ENCODE results near the gene ATP9A. TPM values are rescaled to one million over a fixed set of nuclear protein-coding genes. Genes with fewer than 3 reads are reported as not detected.
A peak's percentile ranks its signal among the peaks of the same experiment; 100 is the strongest.

Gene ATP9A
- total RNA-seq, 1 donor = 69.1 TPM

- H3K4me3 ChIP-seq (ENCODE audit: low read depth, low read length) = peak overlapping the region; percentile 46
- peak; percentile 93 for DNase-seq (ENCODE audit: low read depth)
- TF ChIP-seq CTCF (IDR thresholded peaks at IDR 0.05; ENCODE audit: insufficient read depth, low read length) = no peak
Measured at GRCh38 chr20:51752343-51752951, 15.7 kb downstream of the ATP9A start.

- DNase-seq (ENCODE audit: low read depth) = no peak
- no peak overlapping the region for H3K4me3 ChIP-seq (ENCODE audit: low read depth, low read length)
- TF ChIP-seq CTCF (IDR thresholded peaks at IDR 0.05; ENCODE audit: insufficient read depth, low read length) = no peak
Measured at GRCh38 chr20:51750770-51751388, 17.3 kb downstream of the ATP9A start.

- H3K4me3 ChIP-seq (ENCODE audit: low read depth, low read length) = no peak overlapping the region
- no peak for TF ChIP-seq CTCF (IDR thresholded peaks at IDR 0.05; ENCODE audit: insufficient read depth, low read length)
Measured at GRCh38 chr20:51750037-51750769, 18.0 kb downstream of the ATP9A start.

GRCh38 chr20:51749674-51750036, 18.5 kb downstream of the ATP9A start:
- peak; percentile 69 for DNase-seq (ENCODE audit: low read depth)
- H3K4me3 ChIP-seq (ENCODE audit: low read depth, low read length) = no peak overlapping the region
- TF ChIP-seq CTCF (IDR thresholded peaks at IDR 0.05; ENCODE audit: insufficient read depth, low read length) = no peak

More at GRCh38 chr20:51750037-51750769, 18.0 kb downstream of the ATP9A start:
- DNase-seq (ENCODE audit: low read depth) = peak; percentile 92

- H3K4me3 ChIP-seq (ENCODE audit: low read depth, low read length) = no peak overlapping the region
Measured at GRCh38 chr20:51747182-51747911, 20.8 kb downstream of the ATP9A start.

More at GRCh38 chr20:51747182-51747911, 20.8 kb downstream of the ATP9A start:
- no peak for DNase-seq (ENCODE audit: low read depth)
- no peak for TF ChIP-seq CTCF (IDR thresholded peaks at IDR 0.05; ENCODE audit: insufficient read depth, low read length)
